Astrocyte of the cerebellum (primary cell): ENCODE measurements around the gene OPTN.
A peak's percentile ranks its signal among the peaks of the same experiment; 100 is the strongest.

ENCODE experiments used
- DNase-seq: peaks from one replicate; pipeline ENCODE4 v3.0.0-alpha.2; 2011; ENCODE audit warnings: low read depth
- H3K4me3 ChIP-seq: 2 replicates; pipeline ENCODE4 v1.5.1; 2011; ENCODE audit warnings: mild to moderate bottlenecking, low read depth, low read length, moderate library complexity
- in situ Hi-C: cut with HindIII; loops from 2 replicates; pipeline ENCODE4 v1.10.0; 2017; ENCODE audit warnings: low sequenced_read_pairs
- TF ChIP-seq, protein P1 (sequence below): IDR thresholded peaks from 2 replicates; pipeline ENCODE4 v1.5.1; 2012; ENCODE audit warnings: low read length, low read depth, moderate library complexity, mild to moderate bottlenecking; ENCODE audit errors: missing control alignments

The OPTN gene

DNA sequence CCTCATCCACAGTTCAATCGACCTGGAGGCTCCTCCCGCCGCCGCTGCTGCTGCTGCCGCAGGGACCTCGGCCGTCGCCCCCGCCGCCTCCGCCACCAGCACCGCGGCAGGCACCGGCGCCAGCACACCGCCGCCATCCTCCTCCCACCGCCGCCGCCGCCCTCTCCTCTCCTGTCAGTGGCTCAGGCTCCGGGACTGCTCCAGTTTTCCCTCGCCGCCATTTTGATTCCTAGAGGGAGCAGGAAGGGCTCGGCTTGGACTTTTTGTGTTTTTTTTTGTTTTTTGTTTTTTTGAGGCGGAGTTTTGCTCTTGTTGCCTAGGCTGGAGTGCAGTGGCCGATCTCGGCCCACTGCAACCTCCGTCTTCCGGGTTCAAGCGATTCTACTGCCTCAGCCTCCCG, 58.4 kb downstream of the OPTN start:
- no peak overlapping the region for H3K4me3 ChIP-seq
- no peak for DNase-seq
- TF ChIP-seq, protein P1, sequence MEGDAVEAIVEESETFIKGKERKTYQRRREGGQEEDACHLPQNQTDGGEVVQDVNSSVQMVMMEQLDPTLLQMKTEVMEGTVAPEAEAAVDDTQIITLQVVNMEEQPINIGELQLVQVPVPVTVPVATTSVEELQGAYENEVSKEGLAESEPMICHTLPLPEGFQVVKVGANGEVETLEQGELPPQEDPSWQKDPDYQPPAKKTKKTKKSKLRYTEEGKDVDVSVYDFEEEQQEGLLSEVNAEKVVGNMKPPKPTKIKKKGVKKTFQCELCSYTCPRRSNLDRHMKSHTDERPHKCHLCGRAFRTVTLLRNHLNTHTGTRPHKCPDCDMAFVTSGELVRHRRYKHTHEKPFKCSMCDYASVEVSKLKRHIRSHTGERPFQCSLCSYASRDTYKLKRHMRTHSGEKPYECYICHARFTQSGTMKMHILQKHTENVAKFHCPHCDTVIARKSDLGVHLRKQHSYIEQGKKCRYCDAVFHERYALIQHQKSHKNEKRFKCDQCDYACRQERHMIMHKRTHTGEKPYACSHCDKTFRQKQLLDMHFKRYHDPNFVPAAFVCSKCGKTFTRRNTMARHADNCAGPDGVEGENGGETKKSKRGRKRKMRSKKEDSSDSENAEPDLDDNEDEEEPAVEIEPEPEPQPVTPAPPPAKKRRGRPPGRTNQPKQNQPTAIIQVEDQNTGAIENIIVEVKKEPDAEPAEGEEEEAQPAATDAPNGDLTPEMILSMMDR, result no peak
- in situ Hi-C loops, result no loop called here

DNA sequence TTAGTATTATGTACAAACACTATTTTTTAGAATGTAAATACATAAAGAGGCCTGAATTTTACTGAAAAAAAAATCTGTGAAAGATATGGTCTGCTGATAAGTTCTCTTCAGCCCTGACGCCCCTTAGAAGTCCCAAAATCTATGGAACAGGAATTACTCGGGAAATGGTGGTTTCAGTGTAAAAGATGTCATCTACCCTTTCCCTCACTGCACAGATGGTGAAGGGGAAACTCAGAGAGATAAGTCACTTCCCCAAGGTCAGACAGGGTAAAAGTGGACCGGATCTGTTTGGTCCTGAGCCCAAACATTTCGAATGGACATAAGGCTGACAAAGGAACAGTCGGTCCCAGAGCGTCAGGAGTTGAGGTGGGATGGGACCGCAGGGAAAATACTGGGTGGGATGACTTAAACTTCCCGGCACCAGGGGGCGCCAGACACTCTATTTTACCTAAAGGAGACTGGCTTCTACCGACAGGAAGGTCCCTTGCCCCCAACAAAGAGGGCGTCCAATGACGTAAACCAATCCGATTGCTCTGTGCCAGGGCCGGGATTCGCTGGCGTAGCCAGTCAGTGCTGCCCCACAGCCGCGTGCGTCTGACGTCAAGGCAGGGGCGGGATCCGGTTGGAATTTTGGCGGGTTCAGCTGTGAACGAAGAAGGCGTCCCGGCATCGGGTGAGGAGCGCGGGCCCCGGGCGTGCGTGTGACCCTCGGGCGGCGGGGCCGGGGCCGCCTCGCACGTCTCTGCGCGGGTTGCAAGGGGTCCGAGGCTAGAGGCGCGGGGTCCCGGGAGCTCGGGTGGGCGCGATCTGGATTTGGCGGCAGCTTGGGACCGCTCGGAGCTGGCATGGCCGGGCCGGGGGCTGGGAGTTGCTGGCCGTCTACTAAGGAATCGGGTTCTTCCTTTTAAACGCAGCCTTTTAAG, 61.2 kb downstream of the OPTN start, which contains the start of gene MCM10:
TSS of gene MCM10 (plus strand) at position 625 of the 923 bp plus-strand sequence. CDS start 2,645 bp downstream, outside the sequence.
- peak within 1 kb of the TSS; percentile 59 for H3K4me3 ChIP-seq
- in situ Hi-C loops, result no loop called here
- DNase-seq, result peak; percentile 99
- TF ChIP-seq, protein P1, result peak; percentile 67

DNA sequence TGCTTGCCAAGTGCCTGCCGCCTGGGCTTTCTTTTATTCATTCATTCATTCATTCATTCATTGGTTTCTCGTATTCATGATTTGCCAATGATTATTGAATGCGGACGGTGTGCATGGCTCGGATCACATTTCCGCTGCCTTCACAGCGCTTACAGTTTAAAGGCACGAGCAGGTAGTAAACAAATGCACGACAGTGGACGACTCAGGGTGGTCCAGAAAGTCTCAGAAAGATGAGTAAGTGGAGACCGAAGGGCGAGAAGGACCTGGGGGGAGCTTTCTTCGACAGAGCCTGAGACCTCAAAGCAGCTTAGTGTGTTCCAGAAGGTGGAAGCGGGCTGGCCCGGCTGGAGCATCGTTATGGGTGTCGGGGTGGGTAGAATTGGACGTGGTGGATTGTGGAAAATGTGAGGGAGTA, 61.9 kb downstream of the OPTN start:
- in situ Hi-C loops, result no loop called here
- TF ChIP-seq, protein P1, result no peak
- H3K4me3 ChIP-seq, result peak overlapping the region; percentile 59
- DNase-seq, result no peak

DNA sequence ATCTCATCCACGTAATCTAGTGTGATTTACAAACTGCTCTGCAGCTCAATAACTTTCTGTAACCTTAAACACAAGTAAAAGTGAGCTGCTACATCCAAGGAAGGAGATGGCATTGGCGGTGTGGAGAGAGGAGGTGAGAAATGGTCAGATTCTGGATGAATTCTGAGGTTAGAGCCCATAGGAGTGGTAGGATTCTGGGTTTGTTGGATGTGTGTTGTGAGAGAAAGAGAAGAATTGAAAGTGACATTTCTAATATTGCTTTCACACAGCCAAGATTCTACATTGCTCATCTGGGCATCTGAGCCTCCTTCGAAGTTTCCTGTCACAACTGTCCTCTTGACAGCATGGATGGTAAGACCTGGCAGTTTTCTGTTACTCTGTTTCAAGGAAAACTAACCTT, 63.9 kb downstream of the OPTN start:
- TF ChIP-seq, protein P1, result no peak

DNA sequence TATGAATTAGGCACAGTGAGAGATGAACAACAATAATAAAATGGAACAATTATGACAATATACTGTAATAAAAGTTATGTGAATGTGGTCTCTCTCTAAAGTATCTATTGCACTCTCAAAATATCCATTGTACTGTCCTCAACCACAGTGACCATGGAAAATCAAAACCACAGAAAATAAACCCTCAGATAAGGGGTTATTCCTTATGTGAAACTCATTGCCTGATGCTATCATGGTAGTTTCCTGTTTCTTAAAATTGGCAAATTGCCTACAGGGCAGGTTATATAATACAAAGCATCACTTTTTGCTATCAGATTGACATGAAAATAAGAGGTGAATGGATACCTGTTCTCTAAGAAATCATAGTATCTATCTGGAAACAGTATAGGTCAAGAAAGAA, 65.2 kb downstream of the OPTN start:
- H3K4me3 ChIP-seq, result no peak overlapping the region
- DNase-seq, result no peak
- in situ Hi-C loops, result no loop called here
- TF ChIP-seq, protein P1, result no peak

More for the DNA sequence above, 63.9 kb downstream of the OPTN start:
- no peak overlapping the region for H3K4me3 ChIP-seq
- DNase-seq, result no peak
- in situ Hi-C loops, result no loop called here

DNA sequence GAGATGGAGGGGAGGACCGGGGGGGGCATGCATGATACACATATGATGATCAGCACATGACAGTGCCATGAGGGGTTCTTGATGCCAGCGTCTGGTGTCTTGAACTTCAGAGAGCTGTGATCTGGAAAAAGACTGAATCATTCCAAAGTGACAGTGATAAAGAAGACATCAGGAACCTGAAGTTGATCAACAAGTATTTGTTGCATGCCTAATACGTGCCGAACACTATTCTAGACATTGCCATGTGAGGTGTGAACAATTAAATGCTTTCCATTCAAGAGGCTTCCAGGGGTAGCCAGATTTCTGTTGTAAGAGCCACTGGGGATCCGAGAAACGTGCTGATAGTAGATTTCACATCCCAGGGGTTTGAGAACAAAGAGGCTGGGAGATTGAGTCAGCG, 67.6 kb downstream of the OPTN start:
- in situ Hi-C loops, result no loop called here
- no peak overlapping the region for H3K4me3 ChIP-seq
- no peak for DNase-seq
- TF ChIP-seq, protein P1, result no peak
